Gastrocnemius medialis (tissue), 4 donors: ENCODE measurements around the gene ACBD5. TPM values are rescaled to one million over a fixed set of nuclear protein-coding genes. Genes with fewer than 3 reads are reported as not detected.

Experiments used
- ATAC-seq, 2 donors: fragments of 150-250 bp; one replicate each; pipeline ENCODE4 v1.9.1; 2016
- DNase-seq, 2 donors: peaks; one replicate each; pipeline ENCODE4 v3.0.0-alpha.2; 2019
- H3K27ac ChIP-seq, 4 donors: fragments of 200-600 bp; sonication (generic); 1 replicate in 1 of 4; 2 replicates in 3 of 4; pipeline ENCODE4 v1.5.1; 2016 to 2018; ENCODE audit warnings: mild to moderate bottlenecking in 2 of 4, moderate library complexity in 1 of 4
- H3K27me3 ChIP-seq, 3 donors: fragments of 200-600 bp; sonication (generic) in 2 of 3; 1 replicate in 1 of 3; 2 replicates in 2 of 3; pipeline versions ENCODE4 v1.5.1 to v1.6.0; 2016 to 2019; ENCODE audit warnings: mild to moderate bottlenecking in 1 of 3, moderate library complexity in 1 of 3
- H3K36me3 ChIP-seq, 2 donors: fragments of 200-600 bp; sonication (generic) in 1 of 2; one replicate each; pipeline ENCODE4 v1.5.1; 2017 to 2018
- H3K4me1 ChIP-seq, 2 donors: fragments of 200-600 bp; sonication (generic) in 1 of 2; one replicate each; pipeline ENCODE4 v1.5.1; 2016 to 2017; ENCODE audit warnings: mild to moderate bottlenecking in 2 of 2
- H3K4me3 ChIP-seq, 4 donors: fragments of 200-600 bp; sonication (generic) in 3 of 4; 1 replicate in 1 of 4; 2 replicates in 3 of 4; pipeline ENCODE4 v1.5.1; 2016 to 2019; ENCODE audit warnings: mild to moderate bottlenecking in 2 of 4
- H3K9me3 ChIP-seq, 3 donors: fragments of 200-600 bp; sonication (generic) in 2 of 3; 1 replicate in 1 of 3; 2 replicates in 2 of 3; pipeline ENCODE4 v1.5.1; 2016 to 2019
- CTCF ChIP-seq, 5 experiments: fragments of 450-650 bp in 3 of 5; fragments of 200-600 bp in 2 of 5; sonication (generic) in 2 of 5; IDR thresholded peaks in 4 of 5; conservative IDR thresholded peaks in 1 of 5; 1 replicate in 4 of 5; 2 replicates in 1 of 5; pipeline ENCODE4 v1.5.1; 2016 to 2019; ENCODE audit warnings: antibody characterized with exemption in 5 of 5, mild to moderate bottlenecking in 3 of 5, moderate library complexity in 3 of 5
- POLR2A ChIP-seq, 2 donors: fragments of 450-650 bp; IDR thresholded peaks; one replicate each; pipeline ENCODE4 v1.6.1; 2017; ENCODE audit warnings: antibody characterized with exemption in 2 of 2, mild to moderate bottlenecking in 2 of 2, moderate library complexity in 2 of 2
- in situ Hi-C, 4 donors: fragments of 200-750 bp; cut with MboI; loops; one replicate each; pipeline versions ENCODE4 v1.15.0 to v1.8.0; 2017; ENCODE audit warnings: low sequenced_read_pairs in 4 of 4
- intact Hi-C: fragments of 100-400 bp; cut with DNase I; formaldehyde crosslinking; loops from one replicate; pipeline ENCODE4 v1.15.1; 2023; ENCODE audit warnings: low total_unique reads
- total RNA-seq, 4 donors: library from RNA; depleted of rRNA; stranded (reverse); fragments of >200 nt; gene quantifications; one replicate each; pipeline versions ENCODE4 v1.1.0 to v1.2.3, GENCODE V29; 2016

ACBD5 gene
- total RNA-seq, 4 donors from 2014 or later: 24.0 to 37.4 (median 34.3) TPM

GRCh38 chr10:27252267-27253000 is 11.8 kb upstream of the ACBD5 start:
- H3K27ac ChIP-seq: peak overlapping the region; percentile 69 to 83 (median 76)
- ATAC-seq (peak; percentile 73 to 90), DNase-seq (peak in 1 of 2 donors; percentile 51)
- no peaks in the 10 kb centered on the region for H3K36me3 ChIP-seq
- intact Hi-C loops (no loop called here), in situ Hi-C loops (no loop called here)
- peaks cover 0 to 6% (median 0%) of the 10 kb centered on the region in 3 donors for H3K27me3 ChIP-seq
- H3K4me3 ChIP-seq: peak overlapping the region; percentile 65 to 78 (median 66)
- H3K9me3 ChIP-seq: no peaks in the 10 kb centered on the region
- peaks cover 11 to 12% of the 10 kb centered on the region in 2 donors for H3K4me1 ChIP-seq
- TF ChIP-seq POLR2A (IDR thresholded peaks at IDR 0.05) (no peak), CTCF (IDR thresholded peaks at IDR 0.05 in 4 of 5, conservative IDR thresholded peaks at IDR 0.05 in 1 of 5) (peak; percentile 5 to 74 (median 41))

- Histone ChIP-seq H3K27me3 (no peaks in the 10 kb centered on the region), H3K4me1 (peaks cover 11 to 12% of the 10 kb centered on the region in 2 donors), H3K36me3 (no peaks in the 10 kb centered on the region), H3K4me3 (no peak overlapping the region), H3K27ac (no peak overlapping the region), H3K9me3 (no peaks in the 10 kb centered on the region)
- in situ Hi-C loops: no loop called here
- intact Hi-C loops: no loop called here
- ATAC-seq: no peak
- no peak for TF ChIP-seq POLR2A (IDR thresholded peaks at IDR 0.05)
- no peak for TF ChIP-seq CTCF (IDR thresholded peaks at IDR 0.05 in 4 of 5, conservative IDR thresholded peaks at IDR 0.05 in 1 of 5)
- no peak for DNase-seq
Observed at GRCh38 chr10:27251554-27251953, 11.0 kb upstream of the ACBD5 start.

- peak overlapping the region; percentile 24 to 63 (median 48) for H3K27ac ChIP-seq
- peak in 1 of 2 donors; percentile 25 for DNase-seq
- in situ Hi-C loops (loop anchor here in 3 of 4 donors (10.0 to 25.0 kb wide), 4 partner anchors 93 to 386 kb away; partner anchors contain the start of genes RAB18 (in 2 of the 3), ABI1 (in 1 of the 3), MASTL (in 1 of the 3) and YME1L1 (in 1 of the 3)), intact Hi-C loops (no loop called here)
- no peak for TF ChIP-seq CTCF (IDR thresholded peaks at IDR 0.05 in 4 of 5, conservative IDR thresholded peaks at IDR 0.05 in 1 of 5)
- no peak for TF ChIP-seq POLR2A (IDR thresholded peaks at IDR 0.05)
- no peaks in the 10 kb centered on the region for H3K9me3 ChIP-seq
- H3K4me3 ChIP-seq: no peak overlapping the region
- ATAC-seq: peak; percentile 77 to 79
- H3K4me1 ChIP-seq: peaks cover 11 to 15% of the 10 kb centered on the region in 2 donors
- H3K27me3 ChIP-seq: no peaks in the 10 kb centered on the region
- H3K36me3 ChIP-seq: no peaks in the 10 kb centered on the region
Observed at GRCh38 chr10:27248215-27248614, 7.6 kb upstream of the ACBD5 start.

- in situ Hi-C loops: loop anchor here in 3 of 4 donors (10.0 to 25.0 kb wide), 4 partner anchors 93 to 385 kb away; partner anchors contain the start of genes RAB18 (in 2 of the 3), ABI1 (in 1 of the 3), MASTL (in 1 of the 3) and YME1L1 (in 1 of the 3)
- DNase-seq: no peak
- intact Hi-C loops: no loop called here
Observed at GRCh38 chr10:27247441-27247840, 6.8 kb upstream of the ACBD5 start.

More at GRCh38 chr10:27247441-27247840, 6.8 kb upstream of the ACBD5 start:
- H3K4me1 ChIP-seq: peaks cover 11 to 18% of the 10 kb centered on the region in 2 donors
- H3K4me3 ChIP-seq: no peak overlapping the region
- H3K27me3 ChIP-seq: no peaks in the 10 kb centered on the region
- no peak overlapping the region for H3K27ac ChIP-seq
- H3K36me3 ChIP-seq: no peaks in the 10 kb centered on the region
- TF ChIP-seq CTCF (IDR thresholded peaks at IDR 0.05 in 4 of 5, conservative IDR thresholded peaks at IDR 0.05 in 1 of 5) (no peak), POLR2A (IDR thresholded peaks at IDR 0.05) (no peak)
- ATAC-seq: no peak
- H3K9me3 ChIP-seq: no peaks in the 10 kb centered on the region
